ENCODE measurements around the gene AP1B1. TPM values are rescaled to one million over a fixed set of nuclear protein-coding genes. Genes with fewer than 3 reads are reported as not detected.
"Not testable (repeated sequence)": the region's sequence is repeated elsewhere in the genome, so short reads cannot be mapped to it uniquely, and the experiment has no call there.

The AP1B1 gene
- total RNA-seq, 4 donors from 2014 or later = 55.6 to 97.0 (median 89.4) TPM

- no peaks in the 10 kb centered on the region for H3K27me3 ChIP-seq
- WGBS = 78% methylated on average over 7 of the region's 7 CpGs
- H3K9me3 ChIP-seq = no peaks in the 10 kb centered on the region
- no peak for TF ChIP-seq POLR2AphosphoS5 (IDR thresholded peaks at IDR 0.05)
- no peak for TF ChIP-seq EP300 (IDR thresholded peaks at IDR 0.05)
- no peak for TF ChIP-seq CTCF (IDR thresholded peaks at IDR 0.05)
- TF ChIP-seq POLR2A (IDR thresholded peaks at IDR 0.05) = no peak
- no peak overlapping the region for H3K4me3 ChIP-seq
- peaks cover 7% of the 10 kb centered on the region for H3K36me3 ChIP-seq
- peaks cover 24% of the 10 kb centered on the region for H3K4me1 ChIP-seq
- no peak overlapping the region for H3K27ac ChIP-seq
- DNase-seq (ENCODE audit: low spot score in 2 of 2) = no peak
These were observed 17.8 kb downstream of the AP1B1 start for GRCh38 chr22:29370537-29370936.

- DNase-seq (ENCODE audit: low spot score in 2 of 2) = peak in 1 of 2 donors; percentile 74
- Histone ChIP-seq H3K4me3 (no peak overlapping the region), H3K9me3 (no peaks in the 10 kb centered on the region), H3K4me1 (peaks cover 20% of the 10 kb centered on the region), H3K36me3 (peaks cover 7% of the 10 kb centered on the region), H3K27me3 (no peaks in the 10 kb centered on the region), H3K27ac (no peak overlapping the region)
- TF ChIP-seq EP300 (IDR thresholded peaks at IDR 0.05) = no peak
- no peak for TF ChIP-seq CTCF (IDR thresholded peaks at IDR 0.05)
- no peak for TF ChIP-seq POLR2A (IDR thresholded peaks at IDR 0.05)
- WGBS = 46% methylated on average over 9 of the region's 9 CpGs
These were observed 18.9 kb downstream of the AP1B1 start for GRCh38 chr22:29369460-29369859.

- Histone ChIP-seq H3K4me3 (no peak overlapping the region), H3K27ac (no peak overlapping the region), H3K36me3 (peaks cover 52% of the 10 kb centered on the region), H3K9me3 (no peaks in the 10 kb centered on the region), H3K4me1 (peaks cover 13% of the 10 kb centered on the region), H3K27me3 (no peaks in the 10 kb centered on the region)
- DNase-seq (ENCODE audit: low spot score in 2 of 2) = peak in 1 of 2 donors; percentile 83
- no peak for TF ChIP-seq POLR2A (IDR thresholded peaks at IDR 0.05)
- no peak for TF ChIP-seq POLR2AphosphoS5 (IDR thresholded peaks at IDR 0.05)
- TF ChIP-seq CTCF (IDR thresholded peaks at IDR 0.05) = peak; percentile 31 to 46
- no peak for TF ChIP-seq EP300 (IDR thresholded peaks at IDR 0.05)
- WGBS = 40% methylated on average over 9 of the region's 9 CpGs
These were observed 28.9 kb downstream of the AP1B1 start for GRCh38 chr22:29359469-29359868.

- not testable (repeated sequence) for H3K27ac ChIP-seq; H3K4me1 ChIP-seq; H3K27me3 ChIP-seq; DNase-seq (ENCODE audit: low spot score in 2 of 2); H3K4me3 ChIP-seq; H3K9me3 ChIP-seq
- WGBS = 92% methylated on average over 12 of the region's 12 CpGs
- H3K36me3 ChIP-seq = peaks cover 73% of the 10 kb centered on the region
These were observed 31.0 kb downstream of the AP1B1 start for GRCh38 chr22:29357193-29357890.

GRCh38 chr22:29353860-29354259 is 34.5 kb downstream of the AP1B1 start:
- Histone ChIP-seq H3K27me3 (no peaks in the 10 kb centered on the region), H3K9me3 (no peaks in the 10 kb centered on the region), H3K36me3 (peaks cover 98% of the 10 kb centered on the region), H3K4me3 (no peak overlapping the region), H3K4me1 (no peaks in the 10 kb centered on the region), H3K27ac (no peak overlapping the region)
- no peak for TF ChIP-seq POLR2AphosphoS5 (IDR thresholded peaks at IDR 0.05)
- TF ChIP-seq CTCF (IDR thresholded peaks at IDR 0.05) = no peak
- no peak for TF ChIP-seq EP300 (IDR thresholded peaks at IDR 0.05)
- no peak for TF ChIP-seq POLR2A (IDR thresholded peaks at IDR 0.05)
- 100% methylated on average over 3 of the region's 8 CpGs for WGBS
- DNase-seq (ENCODE audit: low spot score in 2 of 2) = no peak

- TF ChIP-seq EP300 (IDR thresholded peaks at IDR 0.05) (no peak), POLR2A (IDR thresholded peaks at IDR 0.05) (no peak), POLR2AphosphoS5 (IDR thresholded peaks at IDR 0.05) (no peak), CTCF (IDR thresholded peaks at IDR 0.05) (no peak)
- H3K27me3 ChIP-seq = no peaks in the 10 kb centered on the region
- 89% methylated on average over 11 of the region's 11 CpGs for WGBS
- H3K4me3 ChIP-seq = no peak overlapping the region
- H3K36me3 ChIP-seq = peaks cover 96% of the 10 kb centered on the region
- no peaks in the 10 kb centered on the region for H3K4me1 ChIP-seq
- no peaks in the 10 kb centered on the region for H3K9me3 ChIP-seq
- DNase-seq (ENCODE audit: low spot score in 2 of 2) = no peak
- no peak overlapping the region for H3K27ac ChIP-seq
These were observed 35.1 kb downstream of the AP1B1 start for GRCh38 chr22:29353286-29353685.

All from suprapubic skin (tissue), 4 donors.